Measurements from ENCODE around the gene AP3M1.

The AP3M1 gene

GRCh38 chr10:74117738-74118137 is 32.9 kb downstream of the AP3M1 start:
- DNase-seq (ENCODE audit: low read depth in 1 of 2, low spot score in 1 of 2) = no peak

- DNase-seq (ENCODE audit: low read depth in 1 of 2, low spot score in 1 of 2) = no peak
These were observed 36.6 kb downstream of the AP3M1 start for GRCh38 chr10:74114041-74114448.

GRCh38 chr10:74113546-74113945 is 37.1 kb downstream of the AP3M1 start:
- no peak for DNase-seq (ENCODE audit: low read depth in 1 of 2, low spot score in 1 of 2)

- DNase-seq (ENCODE audit: low read depth in 1 of 2, low spot score in 1 of 2) = no peak
These were observed 38.8 kb downstream of the AP3M1 start for GRCh38 chr10:74111799-74112198.

- DNase-seq (ENCODE audit: low read depth in 1 of 2, low spot score in 1 of 2) = no peak
These were observed 40.5 kb downstream of the AP3M1 start for GRCh38 chr10:74110120-74110519.

- no peak for DNase-seq (ENCODE audit: low read depth in 1 of 2, low spot score in 1 of 2)
These were observed 41.2 kb downstream of the AP3M1 start for GRCh38 chr10:74109452-74109851.

GRCh38 chr10:74107391-74107790 is 43.2 kb downstream of the AP3M1 start:
- DNase-seq (ENCODE audit: low read depth in 1 of 2, low spot score in 1 of 2) = no peak

- DNase-seq (ENCODE audit: low read depth in 1 of 2, low spot score in 1 of 2) = no peak
These were observed 45.6 kb downstream of the AP3M1 start for GRCh38 chr10:74104996-74105395.

- DNase-seq (ENCODE audit: low read depth in 1 of 2, low spot score in 1 of 2) = no peak
These were observed 46.1 kb downstream of the AP3M1 start for GRCh38 chr10:74104480-74104879.

- no peak for DNase-seq (ENCODE audit: low read depth in 1 of 2, low spot score in 1 of 2)
These were observed 46.9 kb downstream of the AP3M1 start for GRCh38 chr10:74103560-74104258.

GRCh38 chr10:74099836-74100235 is 50.8 kb downstream of the AP3M1 start:
- DNase-seq (ENCODE audit: low read depth in 1 of 2, low spot score in 1 of 2) = no peak

- DNase-seq (ENCODE audit: low read depth in 1 of 2, low spot score in 1 of 2) = no peak
These were observed 51.2 kb downstream of the AP3M1 start for GRCh38 chr10:74099420-74099819.

GRCh38 chr10:74097776-74098175 is 52.9 kb downstream of the AP3M1 start:
- no peak for DNase-seq (ENCODE audit: low read depth in 1 of 2, low spot score in 1 of 2)

GRCh38 chr10:74096777-74097176 is 53.9 kb downstream of the AP3M1 start:
- no peak for DNase-seq (ENCODE audit: low read depth in 1 of 2, low spot score in 1 of 2)

- DNase-seq (ENCODE audit: low read depth in 1 of 2, low spot score in 1 of 2) = no peak
These were observed 56.4 kb downstream of the AP3M1 start for GRCh38 chr10:74094231-74094630.

GRCh38 chr10:74093530-74094164 is 57.0 kb downstream of the AP3M1 start:
- DNase-seq (ENCODE audit: low read depth in 1 of 2, low spot score in 1 of 2) = no peak

GRCh38 chr10:74092372-74092771 is 58.3 kb downstream of the AP3M1 start:
- DNase-seq (ENCODE audit: low read depth in 1 of 2, low spot score in 1 of 2) = no peak

- DNase-seq (ENCODE audit: low read depth in 1 of 2, low spot score in 1 of 2) = no peak
These were observed 61.9 kb downstream of the AP3M1 start for GRCh38 chr10:74088722-74089121.

GRCh38 chr10:74086317-74086716 is 64.3 kb downstream of the AP3M1 start:
- no peak for DNase-seq (ENCODE audit: low read depth in 1 of 2, low spot score in 1 of 2)

- no peak for DNase-seq (ENCODE audit: low read depth in 1 of 2, low spot score in 1 of 2)
These were observed 65.7 kb downstream of the AP3M1 start for GRCh38 chr10:74084955-74085354.

- DNase-seq (ENCODE audit: low read depth in 1 of 2, low spot score in 1 of 2) = no peak
These were observed 67.3 kb downstream of the AP3M1 start for GRCh38 chr10:74083304-74083703.

GRCh38 chr10:74081941-74082718 is 68.5 kb downstream of the AP3M1 start:
- no peak for DNase-seq (ENCODE audit: low read depth in 1 of 2, low spot score in 1 of 2)

Measured in activated T-helper 1 cell treated with anti-CD3 and anti-CD28 coated beads, Interleukin-2, amount 50 U/mL, for 16 hours (primary cell).